ENCODE results near the gene STUB1.
"Not testable (repeated sequence)": the region's sequence is repeated elsewhere in the genome, so short reads cannot be mapped to it uniquely, and the experiment has no call there.

STUB1 gene

GRCh38 chr16:678858-679813 is 1.1 kb upstream of the STUB1 start:
- no peak for DNase-seq (ENCODE audit: low read depth)

DNA sequence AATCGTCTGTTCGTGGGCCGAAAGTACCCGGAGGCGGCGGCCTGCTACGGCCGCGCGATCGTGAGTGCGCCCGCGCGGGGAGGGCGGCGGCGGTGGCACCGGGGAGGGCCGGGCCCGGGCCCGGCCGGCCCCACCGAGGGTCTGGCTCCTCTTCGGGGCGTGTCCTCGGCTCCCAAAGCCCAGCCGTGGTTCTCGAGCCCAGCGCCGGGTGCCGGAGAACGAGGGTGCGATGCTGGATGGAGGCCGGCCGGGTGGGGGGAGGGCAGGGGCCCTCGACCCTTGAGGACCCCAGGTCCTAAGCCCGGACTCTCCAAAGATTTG is 375 bp downstream of the STUB1 start:
- DNase-seq (ENCODE audit: low read depth), result no peak

GRCh38 chr16:680967-681745 is 946 bp downstream of the STUB1 start:
- no peak for DNase-seq (ENCODE audit: low read depth)

GRCh38 chr16:681746-682427 is 1.7 kb downstream of the STUB1 start:
- DNase-seq (ENCODE audit: low read depth), result no peak

DNA sequence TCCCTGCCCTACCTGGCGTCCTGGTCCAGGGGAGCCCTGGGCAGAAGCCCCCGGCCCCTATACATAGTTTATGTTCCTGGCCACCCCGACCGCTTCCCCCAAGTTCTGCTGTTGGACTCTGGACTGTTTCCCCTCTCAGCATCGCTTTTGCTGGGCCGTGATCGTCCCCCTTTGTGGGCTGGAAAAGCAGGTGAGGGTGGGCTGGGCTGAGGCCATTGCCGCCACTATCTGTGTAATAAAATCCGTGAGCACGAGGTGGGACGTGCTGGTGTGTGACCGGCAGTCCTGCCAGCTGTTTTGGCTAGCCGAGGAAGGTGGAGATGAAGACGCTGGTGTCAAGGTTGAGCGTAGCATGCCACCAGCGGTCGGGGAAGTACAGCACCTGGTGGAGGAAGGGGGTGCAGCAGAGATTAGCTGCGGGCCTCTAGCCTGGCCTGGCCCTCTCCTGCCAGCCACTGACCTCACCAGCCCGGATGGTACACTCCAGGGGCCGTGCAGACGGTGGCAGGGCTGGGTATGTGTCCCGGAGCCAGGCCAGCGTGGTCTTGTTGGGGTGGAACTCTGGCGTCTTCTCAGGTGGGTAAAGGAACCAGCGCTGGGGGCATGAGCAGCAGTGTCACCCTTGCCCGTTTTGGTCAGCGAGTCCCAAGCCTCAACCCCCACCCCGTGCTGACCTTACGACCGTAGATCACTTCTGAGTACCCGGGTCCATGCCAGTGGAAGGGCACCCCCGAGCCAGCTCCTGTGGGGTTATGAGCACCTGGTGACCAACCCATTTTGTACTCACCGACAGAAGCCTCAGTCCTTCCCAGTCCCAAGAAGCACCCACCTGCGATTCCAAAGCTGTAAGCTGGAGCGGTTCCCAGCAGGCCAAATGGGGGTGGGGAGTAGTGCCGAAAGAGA is 2.5 kb downstream of the STUB1 start:
- no peak for DNase-seq (ENCODE audit: low read depth)

- no peak for DNase-seq (ENCODE audit: low read depth)
These were observed 3.3 kb downstream of the STUB1 start for GRCh38 chr16:683396-684070.

DNA sequence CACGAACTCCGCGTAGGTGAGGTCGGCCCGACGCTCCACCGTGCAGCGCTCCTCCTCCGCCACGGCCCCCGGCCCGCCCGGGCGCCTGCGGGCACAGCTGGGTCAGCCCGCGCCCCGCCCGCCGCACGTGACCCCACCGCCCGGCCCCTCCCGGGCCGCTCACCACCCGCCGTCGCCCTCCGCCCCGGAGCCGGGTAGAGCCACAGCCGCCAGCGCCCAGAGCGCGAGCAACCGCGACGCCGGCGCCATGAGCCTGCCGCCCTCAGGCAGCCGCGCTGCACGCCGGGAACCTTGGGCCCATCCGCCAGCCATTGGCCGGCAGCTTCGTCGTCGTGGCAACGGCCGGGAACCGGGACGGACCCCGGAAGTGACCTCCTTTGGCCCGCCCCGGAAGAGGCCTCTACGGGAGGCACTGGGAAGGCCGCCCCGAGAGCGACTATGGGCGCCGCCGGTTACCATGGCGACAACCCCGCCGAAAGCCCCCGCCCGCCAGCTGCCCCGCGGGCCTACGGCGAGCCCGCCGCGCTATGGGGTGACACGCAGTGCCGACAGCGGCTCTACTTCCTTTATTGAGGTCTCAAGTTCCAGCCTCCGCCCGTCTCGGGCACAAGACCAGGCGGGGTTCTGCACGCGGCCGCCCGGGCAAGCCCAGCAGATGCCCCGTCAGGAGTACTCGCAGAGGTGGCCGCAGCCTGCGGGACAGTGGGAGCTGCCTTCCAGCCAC is 4.0 kb downstream of the STUB1 start, which contains the start of gene JMJD8:
JMJD8 (minus strand) TSS at position 264 of the 724 bp plus-strand sequence; CDS start at position 249, 15 bp downstream.
- DNase-seq (ENCODE audit: low read depth), result peak; percentile 91

DNA sequence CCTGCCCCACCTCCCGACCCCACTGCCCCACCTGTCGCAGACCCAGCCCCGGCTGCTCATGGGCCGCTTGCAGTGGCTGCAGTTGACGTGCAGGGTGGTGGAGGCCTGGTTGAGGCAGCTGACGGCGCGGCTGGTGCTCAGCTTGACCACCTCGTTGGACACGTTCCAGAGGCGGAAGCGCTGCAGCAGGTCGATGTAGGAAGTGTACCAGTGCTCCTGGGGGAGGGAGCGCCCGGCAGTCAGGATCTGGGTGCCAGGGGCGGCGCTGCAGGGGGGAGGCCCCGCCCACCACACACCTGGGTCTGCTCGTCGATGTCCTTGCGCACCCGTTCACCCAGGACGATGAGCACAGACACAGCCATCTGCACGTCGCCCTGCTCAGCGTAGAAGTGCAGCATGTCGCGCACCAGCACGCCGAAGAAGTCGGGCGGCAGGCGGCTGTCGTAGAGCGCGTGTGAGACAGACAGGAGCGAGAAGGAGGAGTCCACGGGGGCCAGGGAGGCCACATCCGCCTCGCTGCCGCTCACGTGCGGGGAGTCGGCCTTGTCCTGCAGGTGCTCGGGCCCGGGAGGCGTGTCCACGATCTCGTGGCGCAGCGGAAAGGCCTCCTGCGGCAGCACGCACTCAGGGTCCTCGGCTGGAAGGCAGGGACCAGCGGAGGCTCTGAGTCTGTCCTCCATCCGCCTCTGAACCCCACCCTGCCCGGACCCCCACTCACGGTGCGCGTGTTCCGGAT is 4.9 kb downstream of the STUB1 start:
- DNase-seq (ENCODE audit: low read depth), result no peak

GRCh38 chr16:685967-686366 is 5.8 kb downstream of the STUB1 start:
- DNase-seq (ENCODE audit: low read depth), result no peak

- no peak for DNase-seq (ENCODE audit: low read depth)
These were observed 6.5 kb downstream of the STUB1 start for GRCh38 chr16:686459-687260.

DNA sequence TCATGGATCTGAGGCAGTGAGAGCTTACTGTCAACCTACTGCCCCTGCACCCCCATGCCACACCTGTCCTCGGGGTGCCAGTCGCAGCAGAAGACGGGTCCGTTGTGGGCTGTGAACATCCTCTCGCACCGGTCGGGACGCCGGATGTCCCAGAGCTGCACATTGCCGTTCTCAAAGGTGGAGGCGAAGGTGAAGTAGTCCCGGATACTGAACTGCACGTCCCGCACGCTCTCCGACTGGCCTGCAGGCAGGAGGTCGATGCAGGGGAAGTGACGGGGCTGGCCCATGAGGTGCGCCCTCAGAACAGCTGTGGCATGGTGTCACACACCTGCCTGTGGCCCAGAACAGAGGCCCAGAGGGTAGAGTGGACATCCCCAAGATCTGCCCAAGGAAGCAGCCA is 7.3 kb downstream of the STUB1 start:
- no peak for DNase-seq (ENCODE audit: low read depth)

DNA sequence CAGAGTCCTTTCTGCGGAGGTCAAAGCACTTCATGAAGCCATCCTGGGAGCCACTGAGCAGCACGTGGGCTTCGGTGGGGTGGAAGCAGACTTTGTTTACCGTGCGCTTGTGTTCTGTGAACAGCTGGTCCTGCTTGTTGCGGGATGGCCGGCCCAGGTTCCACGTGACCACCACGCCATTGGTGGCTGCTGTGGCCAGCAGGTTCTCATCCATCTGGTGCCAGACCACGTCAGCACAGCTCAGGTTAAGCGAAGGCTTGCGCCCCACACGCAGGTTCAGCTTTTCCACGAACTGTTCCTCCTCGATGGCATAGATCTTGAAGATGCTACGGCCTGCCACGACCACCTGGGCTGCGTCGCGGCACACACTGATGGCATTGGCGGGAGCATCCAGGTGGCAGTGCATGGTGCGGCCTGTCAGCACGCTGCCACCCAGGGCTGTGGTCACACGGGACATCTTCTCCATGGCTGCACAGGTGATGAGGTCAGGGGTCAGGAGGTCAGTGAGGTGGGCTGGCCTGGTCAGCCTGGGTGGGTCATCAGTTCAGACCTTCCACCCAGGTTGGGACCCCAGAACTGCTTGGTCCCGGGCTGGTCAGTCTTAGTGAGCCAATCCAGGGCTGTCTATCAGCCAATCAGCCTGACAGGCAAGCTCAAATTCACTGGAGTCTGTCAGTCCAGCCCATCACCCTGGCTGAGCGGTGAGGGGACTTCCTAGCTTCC is 9.1 kb downstream of the STUB1 start:
- DNase-seq (ENCODE audit: low read depth), result no peak

- DNase-seq (ENCODE audit: low read depth), result not testable (repeated sequence)
These were observed 11.0 kb downstream of the STUB1 start for GRCh38 chr16:691242-691641.

GRCh38 chr16:692356-693108 is 12.3 kb downstream of the STUB1 start:
- DNase-seq (ENCODE audit: low read depth), result no peak

DNA sequence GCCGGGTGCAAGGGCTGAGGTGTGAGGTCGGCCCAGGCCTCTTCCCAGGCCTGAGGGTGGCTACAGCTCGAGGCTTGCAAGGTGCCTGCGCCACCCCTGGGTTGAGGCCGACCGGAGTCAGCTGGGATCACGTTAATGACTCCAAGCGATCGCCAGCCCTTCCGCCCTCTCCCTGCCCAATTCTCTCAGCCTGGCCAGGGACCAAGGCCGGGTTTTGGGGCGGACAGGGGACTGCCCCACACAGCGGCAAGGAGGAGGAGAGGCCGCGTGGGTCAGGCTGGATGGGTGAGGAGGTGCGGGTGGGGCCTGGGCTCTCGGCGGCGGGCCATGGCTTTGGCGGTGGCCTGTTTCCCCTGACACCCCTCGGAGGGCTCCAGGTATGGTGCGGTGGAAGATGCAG is 13.2 kb downstream of the STUB1 start:
- DNase-seq (ENCODE audit: low read depth), result no peak

- no peak for DNase-seq (ENCODE audit: low read depth)
These were observed 13.6 kb downstream of the STUB1 start for GRCh38 chr16:693766-694165.

- no peak for DNase-seq (ENCODE audit: low read depth)
These were observed 14.1 kb downstream of the STUB1 start for GRCh38 chr16:694187-694862.
